NT2/D1 (cell line): ENCODE results near the gene GPR158.

Experiments used
- SUZ12 ChIP-seq: IDR thresholded peaks from 2 replicates; pipeline ENCODE4 v1.6.1; 2011; ENCODE audit not compliant: insufficient read length, insufficient read depth; ENCODE audit errors: extremely low read depth
- ZNF274 ChIP-seq: IDR thresholded peaks from 2 replicates; pipeline ENCODE4 v1.6.1; 2011; ENCODE audit warnings: mild to moderate bottlenecking, low read depth, low read length

DNA sequence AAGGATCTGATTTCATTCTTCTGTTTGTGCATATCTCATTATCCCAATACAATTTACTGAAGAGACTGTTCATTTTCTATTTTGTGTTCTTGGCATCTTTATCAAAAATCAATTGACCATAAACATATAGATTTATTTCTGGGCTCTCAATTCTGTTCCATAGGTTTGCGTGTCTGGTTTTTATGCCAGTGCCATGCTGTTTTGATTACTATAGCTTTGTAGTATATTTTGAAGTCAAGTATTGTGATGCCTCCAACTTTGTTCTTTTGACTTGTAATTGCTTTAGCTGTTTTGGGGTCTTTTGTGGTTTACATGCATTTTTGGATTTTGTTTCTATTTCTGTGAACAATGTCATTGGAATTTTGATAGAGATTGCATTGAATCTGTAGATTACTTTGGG is 278.8 kb downstream of the GPR158 start:
- TF ChIP-seq ZNF274, result no peak
- no peak for TF ChIP-seq SUZ12
